ENCODE results near the gene CFAP68. TPM values are rescaled to one million over a fixed set of nuclear protein-coding genes. Genes with fewer than 3 reads are reported as not detected.

Gene CFAP68
- total RNA-seq, 1 donor from 2014 or later = 14.5 TPM

DNA sequence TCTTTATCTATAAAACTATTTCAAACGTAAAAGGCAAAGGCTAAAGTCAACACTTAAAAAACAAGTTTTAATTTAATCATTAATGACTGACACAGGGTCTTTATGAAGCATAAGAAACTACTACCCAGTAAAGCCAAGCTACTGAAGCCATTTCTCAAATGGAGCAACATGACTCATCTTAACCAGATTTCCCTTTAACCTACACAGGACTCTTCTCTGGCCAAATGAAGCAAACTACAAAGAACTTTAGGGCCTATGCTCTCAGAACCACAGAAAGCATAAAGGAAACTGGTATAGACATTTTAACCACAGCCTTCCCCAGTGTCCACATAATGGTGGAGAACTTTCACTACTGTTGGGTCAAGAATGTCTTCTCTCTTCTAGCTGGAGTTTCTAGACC is 42.6 kb upstream of the CFAP68 start:
- no peak overlapping the region for H3K4me3 ChIP-seq (ENCODE audit: low read depth, low read length)
- no peak for DNase-seq (ENCODE audit: low read depth)
- no peaks in the 10 kb centered on the region for H3K27me3 ChIP-seq (ENCODE audit: control insufficient read depth, insufficient read depth, low read length)
- no peak for FAIRE-seq
- H3K36me3 ChIP-seq (ENCODE audit: control insufficient read depth, insufficient read depth, low read length) = peaks cover 1% of the 10 kb centered on the region
- TF ChIP-seq CTCF (IDR thresholded peaks at IDR 0.05; ENCODE audit: insufficient read depth, low read length, severe bottlenecking) = no peak

- TF ChIP-seq CTCF (IDR thresholded peaks at IDR 0.05; ENCODE audit: insufficient read depth, low read length, severe bottlenecking) = no peak
- no peak overlapping the region for H3K4me3 ChIP-seq (ENCODE audit: low read depth, low read length)
- H3K27me3 ChIP-seq (ENCODE audit: control insufficient read depth, insufficient read depth, low read length) = no peaks in the 10 kb centered on the region
- H3K36me3 ChIP-seq (ENCODE audit: control insufficient read depth, insufficient read depth, low read length) = peaks cover 1% of the 10 kb centered on the region
- DNase-seq (ENCODE audit: low read depth) (no peak), FAIRE-seq (no peak)
These were observed 41.9 kb upstream of the CFAP68 start for GRCh38 chr11:111837366-111837891.

GRCh38 chr11:111838054-111838453 is 41.3 kb upstream of the CFAP68 start:
- H3K36me3 ChIP-seq (ENCODE audit: control insufficient read depth, insufficient read depth, low read length) = peaks cover 1% of the 10 kb centered on the region
- no peak overlapping the region for H3K4me3 ChIP-seq (ENCODE audit: low read depth, low read length)
- DNase-seq (ENCODE audit: low read depth) (no peak), FAIRE-seq (no peak)
- no peak for TF ChIP-seq CTCF (IDR thresholded peaks at IDR 0.05; ENCODE audit: insufficient read depth, low read length, severe bottlenecking)
- H3K27me3 ChIP-seq (ENCODE audit: control insufficient read depth, insufficient read depth, low read length) = no peaks in the 10 kb centered on the region

GRCh38 chr11:111840143-111840542 is 39.2 kb upstream of the CFAP68 start:
- peak; percentile 28 for FAIRE-seq
- no peaks in the 10 kb centered on the region for H3K27me3 ChIP-seq (ENCODE audit: control insufficient read depth, insufficient read depth, low read length)
- H3K36me3 ChIP-seq (ENCODE audit: control insufficient read depth, insufficient read depth, low read length) = peaks cover 1% of the 10 kb centered on the region
- no peak for TF ChIP-seq CTCF (IDR thresholded peaks at IDR 0.05; ENCODE audit: insufficient read depth, low read length, severe bottlenecking)
- no peak overlapping the region for H3K4me3 ChIP-seq (ENCODE audit: low read depth, low read length)
- no peak for DNase-seq (ENCODE audit: low read depth)

DNA sequence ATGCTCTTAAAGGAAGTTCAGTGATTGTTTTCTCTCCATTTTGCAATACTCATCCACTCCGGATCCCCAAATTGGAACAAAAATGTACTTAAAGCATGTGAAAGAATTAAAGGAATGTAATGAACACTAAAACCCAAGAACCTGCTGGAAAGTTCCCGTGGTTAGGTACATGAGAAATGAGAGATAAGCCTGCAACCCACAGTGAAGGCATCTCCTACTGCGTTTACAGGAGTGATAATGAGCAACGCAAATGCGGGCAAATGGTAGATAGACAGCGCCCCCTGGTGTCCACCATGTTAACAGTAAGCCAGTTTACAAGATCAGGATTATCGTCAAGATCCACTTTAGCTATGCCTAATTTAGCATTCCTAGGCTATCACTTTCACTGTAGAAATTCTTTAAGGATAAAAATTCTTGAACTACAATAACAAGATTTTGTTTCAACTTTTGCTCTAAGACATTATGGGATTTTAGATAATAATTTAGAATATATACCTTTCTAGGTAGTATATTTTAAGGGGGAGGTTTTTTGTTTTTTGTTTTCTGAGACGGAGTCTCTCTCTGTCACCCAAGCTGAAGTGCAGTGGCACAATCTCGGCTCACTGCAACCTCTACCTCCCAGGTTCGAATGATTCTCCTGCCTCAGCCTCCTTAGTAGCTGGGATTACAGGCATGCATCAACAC is 37.8 kb upstream of the CFAP68 start:
- Histone ChIP-seq H3K4me3 (ENCODE audit: low read depth, low read length) (no peak overlapping the region), H3K27me3 (ENCODE audit: control insufficient read depth, insufficient read depth, low read length) (no peaks in the 10 kb centered on the region), H3K36me3 (ENCODE audit: control insufficient read depth, insufficient read depth, low read length) (no peaks in the 10 kb centered on the region)
- peak; percentile 70 for DNase-seq (ENCODE audit: low read depth)
- peak; percentile 76 for TF ChIP-seq CTCF (IDR thresholded peaks at IDR 0.05; ENCODE audit: insufficient read depth, low read length, severe bottlenecking)
- no peak for FAIRE-seq

- peaks cover 1% of the 10 kb centered on the region for H3K36me3 ChIP-seq (ENCODE audit: control insufficient read depth, insufficient read depth, low read length)
- FAIRE-seq = no peak
- TF ChIP-seq CTCF (IDR thresholded peaks at IDR 0.05; ENCODE audit: insufficient read depth, low read length, severe bottlenecking) = no peak
These were observed 35.7 kb upstream of the CFAP68 start for GRCh38 chr11:111843661-111844060.

More at GRCh38 chr11:111843661-111844060, 35.7 kb upstream of the CFAP68 start:
- no peak for DNase-seq (ENCODE audit: low read depth)
- Histone ChIP-seq H3K27me3 (ENCODE audit: control insufficient read depth, insufficient read depth, low read length) (no peaks in the 10 kb centered on the region), H3K4me3 (ENCODE audit: low read depth, low read length) (no peak overlapping the region)
